Measurements from ENCODE around the gene RNPEPL1. TPM values are rescaled to one million over a fixed set of nuclear protein-coding genes. Genes with fewer than 3 reads are reported as not detected.

The RNPEPL1 gene
- total RNA-seq, 3 donors from 2014 or later: 76.4 to 119 (median 76.9) TPM

GRCh38 chr2:240570531-240571313 lies 2.4 kb downstream of the RNPEPL1 start:
- Histone ChIP-seq H3K36me3 (ENCODE audit: low read depth) (peaks cover 6% of the 10 kb centered on the region), H3K4me3 (no peak overlapping the region), H3K9me3 (no peaks in the 10 kb centered on the region), H3K4me1 (ENCODE audit: low read depth) (peaks cover 40% of the 10 kb centered on the region)
- DNase-seq (peak in 2 of 3 donors; percentile 33 to 47), ATAC-seq (no peak)
- TF ChIP-seq CTCF (IDR thresholded peaks at IDR 0.05): no peak
- intact Hi-C loops (cut with DNase I, micrococcal nuclease): no loop called here

- H3K36me3 ChIP-seq (ENCODE audit: low read depth): peaks cover 6% of the 10 kb centered on the region
- no peak for TF ChIP-seq CTCF (IDR thresholded peaks at IDR 0.05)
- intact Hi-C loops (cut with DNase I, micrococcal nuclease): no loop called here
- ATAC-seq (no peak), DNase-seq (peak in 2 of 3 donors; percentile 29 to 43)
- no peak overlapping the region for H3K4me3 ChIP-seq
- H3K9me3 ChIP-seq: no peaks in the 10 kb centered on the region
- peaks cover 34% of the 10 kb centered on the region for H3K4me1 ChIP-seq (ENCODE audit: low read depth)
Measured at GRCh38 chr2:240571314-240571973, 3.2 kb downstream of the RNPEPL1 start.

GRCh38 chr2:240572141-240573031 lies 4.1 kb downstream of the RNPEPL1 start:
- peaks cover 6% of the 10 kb centered on the region for H3K36me3 ChIP-seq (ENCODE audit: low read depth)
- no peak for TF ChIP-seq CTCF (IDR thresholded peaks at IDR 0.05)
- H3K4me3 ChIP-seq: no peak overlapping the region
- ATAC-seq (no peak), DNase-seq (peak in 2 of 3 donors; percentile 29 to 48)
- peaks cover 25% of the 10 kb centered on the region for H3K4me1 ChIP-seq (ENCODE audit: low read depth)
- H3K9me3 ChIP-seq: no peaks in the 10 kb centered on the region
- intact Hi-C loops (cut with DNase I, micrococcal nuclease): no loop called here

GRCh38 chr2:240573071-240573515 lies 4.8 kb downstream of the RNPEPL1 start:
- Histone ChIP-seq H3K9me3 (no peaks in the 10 kb centered on the region), H3K4me1 (ENCODE audit: low read depth) (peaks cover 19% of the 10 kb centered on the region), H3K4me3 (no peak overlapping the region), H3K36me3 (ENCODE audit: low read depth) (peaks cover 6% of the 10 kb centered on the region)
- ATAC-seq: no peak
- peak in 2 of 3 donors; percentile 27 to 51 for DNase-seq
- intact Hi-C loops (cut with DNase I, micrococcal nuclease): no loop called here
- TF ChIP-seq CTCF (IDR thresholded peaks at IDR 0.05): no peak
